GM21619 (cell line): ENCODE measurements around the gene PTPRC.
A peak's percentile ranks its signal among the peaks of the same experiment; 100 is the strongest.

ENCODE experiments used
- ATAC-seq: cut with Tn5 transposase; IDR thresholded peaks from one replicate; pipeline ENCODE4 v1.9.1; 2021; ENCODE audit not compliant: unreplicated experiment

The PTPRC gene

GRCh38 chr1:198672124-198672523 lies 33.3 kb downstream of the PTPRC start:
- no peak for ATAC-seq

GRCh38 chr1:198674009-198674408 lies 35.2 kb downstream of the PTPRC start:
- no peak for ATAC-seq

GRCh38 chr1:198676253-198676652 lies 37.4 kb downstream of the PTPRC start:
- ATAC-seq: no peak

GRCh38 chr1:198677027-198677426 lies 38.2 kb downstream of the PTPRC start:
- ATAC-seq: no peak

GRCh38 chr1:198677871-198678270 lies 39.0 kb downstream of the PTPRC start:
- ATAC-seq: no peak

- no peak for ATAC-seq
Measured at GRCh38 chr1:198678301-198678836, 39.5 kb downstream of the PTPRC start.

GRCh38 chr1:198678901-198679329 lies 40.1 kb downstream of the PTPRC start:
- peak; percentile 33 for ATAC-seq

- no peak for ATAC-seq
Measured at GRCh38 chr1:198679535-198680173, 40.8 kb downstream of the PTPRC start.

GRCh38 chr1:198680174-198680875 lies 41.5 kb downstream of the PTPRC start:
- no peak for ATAC-seq

- no peak for ATAC-seq
Measured at GRCh38 chr1:198681252-198681651, 42.4 kb downstream of the PTPRC start.

GRCh38 chr1:198681831-198682759 lies 43.3 kb downstream of the PTPRC start:
- peak; percentile 95 for ATAC-seq

- no peak for ATAC-seq
Measured at GRCh38 chr1:198682850-198683249, 44.0 kb downstream of the PTPRC start.

GRCh38 chr1:198683449-198683848 lies 44.6 kb downstream of the PTPRC start:
- ATAC-seq: no peak

GRCh38 chr1:198686069-198686728 lies 47.4 kb downstream of the PTPRC start:
- no peak for ATAC-seq

GRCh38 chr1:198687429-198687828 lies 48.6 kb downstream of the PTPRC start:
- no peak for ATAC-seq

GRCh38 chr1:198691063-198691462 lies 52.2 kb downstream of the PTPRC start:
- no peak for ATAC-seq

GRCh38 chr1:198693321-198693720 lies 54.5 kb downstream of the PTPRC start:
- no peak for ATAC-seq

GRCh38 chr1:198694542-198694941 lies 55.7 kb downstream of the PTPRC start:
- no peak for ATAC-seq

GRCh38 chr1:198696211-198696610 lies 57.4 kb downstream of the PTPRC start:
- peak; percentile 79 for ATAC-seq

GRCh38 chr1:198699167-198700015 lies 60.6 kb downstream of the PTPRC start:
- ATAC-seq: no peak
